Erythroblast (primary cell): Measurements from ENCODE around the gene ZNF407.

ENCODE experiments used
- GATA1 ChIP-seq: IDR thresholded peaks from 2 replicates; pipeline ENCODE4 v1.6.1; 2011; ENCODE audit warnings: low read depth, mild to moderate bottlenecking, control low read depth, low read length, moderate library complexity
- POLR2A ChIP-seq: IDR thresholded peaks from 2 replicates; pipeline ENCODE4 v1.6.1; 2011; ENCODE audit warnings: mild to moderate bottlenecking, low read length

DNA sequence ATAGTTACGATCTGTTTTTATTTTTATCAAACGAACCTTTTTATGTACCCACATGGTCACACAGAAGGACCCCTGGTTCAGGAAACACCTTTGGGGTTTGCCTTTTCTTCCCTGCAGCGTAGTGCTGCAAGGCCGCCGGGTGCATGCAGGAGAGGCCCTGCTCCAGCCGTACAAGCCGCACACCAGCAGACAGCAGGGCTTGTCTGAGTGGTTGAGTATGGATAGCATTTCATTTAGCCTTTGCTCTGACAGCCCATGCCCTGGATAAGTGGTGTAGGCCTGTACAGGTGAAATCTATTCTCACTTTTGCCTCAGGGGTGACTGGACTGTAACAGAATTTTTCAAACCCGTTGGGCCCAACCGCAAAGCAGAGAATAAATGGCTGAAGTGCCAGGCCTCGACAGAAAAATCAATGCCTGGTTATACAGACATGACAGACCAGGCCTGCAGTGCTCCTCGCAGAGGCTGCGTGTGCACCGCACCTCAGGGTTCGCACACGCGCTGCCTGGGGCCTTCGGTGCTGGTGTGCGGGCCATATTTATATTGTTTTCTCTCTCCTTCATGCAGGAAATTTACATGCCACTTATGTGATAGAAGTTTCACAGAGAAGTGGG, 279.1 kb downstream of the ZNF407 start:
- TF ChIP-seq POLR2A (no peak), GATA1 (no peak)
